HepG2 (cell line): Measurements from ENCODE around the gene CDK18. TPM values are rescaled to one million over a fixed set of nuclear protein-coding genes. Genes with fewer than 3 reads are reported as not detected.
A peak's percentile ranks its signal among the peaks of the same experiment; 100 is the strongest.

ENCODE experiments used
- ELF4 ChIP-seq: sonication (generic); formaldehyde crosslinking; IDR thresholded peaks from 2 replicates; pipeline ENCODE4 v1.5.0; 2020; ENCODE audit warnings: missing genetic modification reagents, mild to moderate bottlenecking, moderate library complexity, borderline replicate concordance
- FIP1L1 ChIP-seq: fragments of 200-400 bp; formaldehyde crosslinking; IDR thresholded peaks from 2 replicates; pipeline ENCODE4 v1.6.1; 2018; ENCODE audit warnings: low read depth, mild to moderate bottlenecking, low read length, moderate library complexity, borderline replicate concordance; ENCODE audit not compliant: insufficient read depth
- FLYWCH1 ChIP-seq: sonication (generic); formaldehyde crosslinking; IDR thresholded peaks from 2 replicates; pipeline ENCODE4 v1.8.1; 2023; ENCODE audit warnings: mild to moderate bottlenecking, missing genetic modification reagents
- FOXO1 ChIP-seq: sonication (generic); formaldehyde crosslinking; IDR thresholded peaks from 2 replicates; pipeline ENCODE4 v1.4.0; 2020; ENCODE audit warnings: missing genetic modification reagents
- GZF1 ChIP-seq: sonication (generic); formaldehyde crosslinking; IDR thresholded peaks from 2 replicates; pipeline ENCODE4 v1.5.1; 2020; ENCODE audit warnings: mild to moderate bottlenecking, missing genetic modification reagents
- MAZ ChIP-seq, 2 experiments: sonication (generic) in 1 of 2; formaldehyde crosslinking in 1 of 2; IDR thresholded peaks; 2 replicates each; pipeline versions ENCODE4 v1.5.0 to v1.6.1; 2012 to 2020; ENCODE audit warnings: low read depth in 2 of 2, mild to moderate bottlenecking in 2 of 2, borderline replicate concordance in 1 of 2, improper control_type of control experiment in 1 of 2, low read length in 1 of 2, missing genetic modification reagents in 1 of 2, moderate library complexity in 1 of 2
- NAIF1 ChIP-seq: sonication (generic); formaldehyde crosslinking; IDR thresholded peaks from 2 replicates; pipeline ENCODE4 v1.5.0; 2020; ENCODE audit warnings: mild to moderate bottlenecking, missing genetic modification reagents, borderline replicate concordance
- NR1H2 ChIP-seq: sonication (generic); formaldehyde crosslinking; IDR thresholded peaks from 2 replicates; pipeline ENCODE4 v1.8.1; 2022; ENCODE audit warnings: low read depth, missing genetic modification reagents, borderline replicate concordance
- NRL ChIP-seq: sonication (generic); formaldehyde crosslinking; IDR thresholded peaks from 2 replicates; pipeline ENCODE4 v1.5.0; 2020; ENCODE audit warnings: missing genetic modification reagents, mild to moderate bottlenecking, moderate library complexity, borderline replicate concordance
- PLSCR1 ChIP-seq: sonication (generic); formaldehyde crosslinking; IDR thresholded peaks from 2 replicates; pipeline ENCODE4 v1.5.0; 2020; ENCODE audit warnings: missing genetic modification reagents, mild to moderate bottlenecking, borderline replicate concordance
- POLR2A ChIP-seq, 2 experiments: IDR thresholded peaks; 2 replicates each; pipeline ENCODE4 v1.6.1; 2011; ENCODE audit warnings: low read depth in 2 of 2, low read length in 2 of 2, mild to moderate bottlenecking in 1 of 2, moderate library complexity in 1 of 2; ENCODE audit not compliant: insufficient read depth in 1 of 2
- SMAD1 ChIP-seq: sonication (generic); formaldehyde crosslinking; IDR thresholded peaks from 2 replicates; pipeline ENCODE4 v1.4.0; 2020; ENCODE audit warnings: missing genetic modification reagents, low read depth, mild to moderate bottlenecking, borderline replicate concordance
- SRSF9 ChIP-seq: fragments of 200-400 bp; formaldehyde crosslinking; IDR thresholded peaks from 2 replicates; pipeline ENCODE4 v1.6.1; 2018; ENCODE audit warnings: borderline replicate concordance, mild to moderate bottlenecking, low read depth, low read length; ENCODE audit not compliant: insufficient read depth, poor library complexity, severe bottlenecking
- TBP ChIP-seq: sonication (generic); formaldehyde crosslinking; IDR thresholded peaks from 2 replicates; pipeline ENCODE4 v1.5.0; 2020; ENCODE audit warnings: missing genetic modification reagents
- THAP11 ChIP-seq: IDR thresholded peaks from 2 replicates; pipeline ENCODE4 v1.6.1; 2016; ENCODE audit warnings: missing biosample characterization, missing genetic modification reagents
- ZBTB39 ChIP-seq: sonication (generic); formaldehyde crosslinking; IDR thresholded peaks from 2 replicates; pipeline ENCODE4 v1.5.0; 2020; ENCODE audit warnings: missing genetic modification reagents
- ZFAT ChIP-seq: sonication (generic); formaldehyde crosslinking; conservative IDR thresholded peaks from 2 replicates; pipeline ENCODE4 v1.8.1; 2023; ENCODE audit warnings: missing genetic modification reagents, inconsistent platforms
- ZHX1 ChIP-seq: sonication (generic); formaldehyde crosslinking; IDR thresholded peaks from 2 replicates; pipeline ENCODE4 v1.8.1; 2022; ENCODE audit warnings: low read depth, mild to moderate bottlenecking, missing genetic modification reagents
- ZNF224 ChIP-seq: sonication (generic); formaldehyde crosslinking; IDR thresholded peaks from 2 replicates; pipeline ENCODE4 v1.5.0; 2020; ENCODE audit warnings: mild to moderate bottlenecking, missing genetic modification reagents
- ZNF292 ChIP-seq: sonication (generic); formaldehyde crosslinking; IDR thresholded peaks from 2 replicates; pipeline ENCODE4 v1.8.1; 2022; ENCODE audit warnings: mild to moderate bottlenecking, low read depth, missing genetic modification reagents, borderline replicate concordance
- ZNF550 ChIP-seq: sonication (generic); formaldehyde crosslinking; IDR thresholded peaks from 2 replicates; pipeline ENCODE4 v1.4.0; 2020; ENCODE audit warnings: mild to moderate bottlenecking, missing genetic modification reagents, borderline replicate concordance
- ZNF619 ChIP-seq: sonication (generic); formaldehyde crosslinking; IDR thresholded peaks from 2 replicates; pipeline ENCODE4 v1.4.0; 2020; ENCODE audit warnings: mild to moderate bottlenecking, missing genetic modification reagents
- ZNF629 ChIP-seq: sonication (generic); formaldehyde crosslinking; conservative IDR thresholded peaks from 2 replicates; pipeline ENCODE4 v1.5.0; 2020; ENCODE audit warnings: missing genetic modification reagents
- ZSCAN21 ChIP-seq: sonication (generic); formaldehyde crosslinking; IDR thresholded peaks from 2 replicates; pipeline ENCODE4 v1.8.0; 2022; ENCODE audit warnings: mild to moderate bottlenecking, missing genetic modification reagents, moderate library complexity, borderline replicate concordance
- polyA plus RNA-seq, 8 experiments: library from polyadenylated mRNA; depleted of rRNA in 3 of 8; stranded (reverse) in 7 of 8; unstranded in 1 of 8; fragments of >200 nt; fragmentation: Illumina TruSeq in 4 of 8; extraction: Trizol in 4 of 8; gene quantifications; 2 replicates each; pipeline versions ENCODE4 v1.2.1 to v1.2.3, GENCODE V29; 2011 to 2016; ENCODE audit warnings: low read depth in 4 of 8, missing spikeins in 1 of 8, mixed read lengths in 1 of 8; ENCODE audit not compliant: insufficient read depth in 1 of 8
- total RNA-seq, 5 experiments: library from RNA; depleted of rRNA; stranded (reverse); fragments of >200 nt; fragmentation: Illumina TruSeq; extraction: Trizol; gene quantifications; 2 replicates each; pipeline ENCODE4 v1.2.3, GENCODE V29; 2016; ENCODE audit warnings: low read depth in 1 of 5

CDK18 gene
- total and polyA plus RNA-seq, 2 of the 13 experiments (the other 11 are each of a cell fraction or from before 2014, with no cell fraction given) = 6.4 to 38.8 TPM

- no peak for TF ChIP-seq FIP1L1
- TF ChIP-seq PLSCR1 = no peak
- no peak for TF ChIP-seq MAZ (IDR thresholded peaks at IDR 0.05; ENCODE audit: borderline replicate concordance, low read depth, low read length)
- TF ChIP-seq MAZ (CRISPR knock-in tag; IDR thresholded peaks at IDR 0.05; ENCODE audit: low read depth) = no peak
- TF ChIP-seq NAIF1 (CRISPR knock-in tag) = no peak
- no peak for TF ChIP-seq GZF1 (CRISPR knock-in tag)
- TF ChIP-seq ZFAT (CRISPR knock-in tag) = no peak
- no peak for TF ChIP-seq ZBTB39 (CRISPR knock-in tag)
- TF ChIP-seq ZNF224 (CRISPR knock-in tag) = no peak
- TF ChIP-seq ZNF629 = no peak
- TF ChIP-seq ZNF292 (CRISPR knock-in tag) = no peak
- no peak for TF ChIP-seq SRSF9
- TF ChIP-seq FOXO1 = no peak
- 0 out of 2 replicates have a peak, but pooled peaks have one; percentile 31 for TF ChIP-seq THAP11 (CRISPR knock-in tag)
- no peak for TF ChIP-seq ELF4 (CRISPR knock-in tag)
- no peak for TF ChIP-seq SMAD1 (CRISPR knock-in tag)
- no peak for TF ChIP-seq TBP (CRISPR knock-in tag)
- no peak for TF ChIP-seq ZNF550 (CRISPR knock-in tag)
- no peak for TF ChIP-seq NR1H2 (CRISPR knock-in tag)
- TF ChIP-seq POLR2A (IDR thresholded peaks at IDR 0.05; ENCODE audit: insufficient read depth in 1 of 2, low read depth in 2 of 2, low read length in 2 of 2) = no peak
- TF ChIP-seq ZSCAN21 (CRISPR knock-in tag) = no peak
- TF ChIP-seq ZNF619 = no peak
- no peak for TF ChIP-seq FLYWCH1
- TF ChIP-seq NRL (CRISPR knock-in tag) = no peak
- TF ChIP-seq ZHX1 (CRISPR knock-in tag) = no peak
These were observed 45.5 kb upstream of the CDK18 start (continued) for GRCh38 chr1:205458777-205459566.
